GDM1 (cell line): ENCODE data around the gene CLNS1A.
A peak's percentile ranks its signal among the peaks of the same experiment; 100 is the strongest.
"Not testable (repeated sequence)": the region's sequence is repeated elsewhere in the genome, so short reads cannot be mapped to it uniquely, and the experiment has no call there.

Source experiments
- DNase-seq: peaks from one replicate; lab custom pipeline; 2025; lab: John Stamatoyannopoulos, UW

The CLNS1A gene

GRCh38 chr11:77637345-77638165 is at the start of gene CLNS1A:
TSS of gene CLNS1A (minus strand) at chr11:77637794. CDS start at chr11:77637714, 80 bp downstream.
- DNase-seq = peak; percentile 89

- DNase-seq = no peak
These were observed 49.5 kb upstream of the CLNS1A start for GRCh38 chr11:77687088-77687487.

- no peak for DNase-seq
These were observed 39.5 kb upstream of the CLNS1A start for GRCh38 chr11:77677138-77677537.

- no peak for DNase-seq
These were observed 34.7 kb upstream of the CLNS1A start for GRCh38 chr11:77672264-77672663.

GRCh38 chr11:77669848-77670511 is 32.4 kb upstream of the CLNS1A start:
- DNase-seq = no peak

- no peak for DNase-seq
These were observed 31.2 kb upstream of the CLNS1A start for GRCh38 chr11:77668760-77669159.

GRCh38 chr11:77665240-77665965 is 27.8 kb upstream of the CLNS1A start:
- DNase-seq = no peak

- DNase-seq = no peak
These were observed 24.1 kb upstream of the CLNS1A start for GRCh38 chr11:77661670-77662069.

- no peak for DNase-seq
These were observed 23.4 kb upstream of the CLNS1A start for GRCh38 chr11:77660947-77661346.

GRCh38 chr11:77658213-77659013 is 20.8 kb upstream of the CLNS1A start:
- DNase-seq = no peak

- no peak for DNase-seq
These were observed 18.8 kb upstream of the CLNS1A start for GRCh38 chr11:77656362-77656761.

- no peak for DNase-seq
These were observed 17.3 kb upstream of the CLNS1A start for GRCh38 chr11:77654770-77655434.

- DNase-seq = no peak
These were observed 12.5 kb upstream of the CLNS1A start for GRCh38 chr11:77650123-77650522.

GRCh38 chr11:77647654-77648305 is 10.2 kb upstream of the CLNS1A start:
- no peak for DNase-seq

- no peak for DNase-seq
These were observed 7.3 kb upstream of the CLNS1A start for GRCh38 chr11:77644887-77645286.

GRCh38 chr11:77642228-77642627 is 4.6 kb upstream of the CLNS1A start:
- DNase-seq = no peak

GRCh38 chr11:77636731-77637344 is 756 bp downstream of the CLNS1A start:
- no peak for DNase-seq

GRCh38 chr11:77633926-77634325 is 3.7 kb downstream of the CLNS1A start:
- DNase-seq = not testable (repeated sequence)

- no peak for DNase-seq
These were observed 7.4 kb downstream of the CLNS1A start for GRCh38 chr11:77630157-77630710.

- no peak for DNase-seq
These were observed 17.9 kb downstream of the CLNS1A start for GRCh38 chr11:77619576-77620198.
